ENCODE measurements around the gene NF1.

GRCh38 chr17:31307640-31308039, 212.9 kb downstream of the NF1 start:
- TF ChIP-seq CTCF (IDR thresholded peaks at IDR 0.05; ENCODE audit: low read depth, low read length) (no peak), POLR2A (IDR thresholded peaks at IDR 0.05; ENCODE audit: extremely low read depth, insufficient read length) (no peak), MYC (IDR thresholded peaks at IDR 0.05; ENCODE audit: low read depth, low read length) (no peak)
- TF ChIP-seq, protein P1, sequence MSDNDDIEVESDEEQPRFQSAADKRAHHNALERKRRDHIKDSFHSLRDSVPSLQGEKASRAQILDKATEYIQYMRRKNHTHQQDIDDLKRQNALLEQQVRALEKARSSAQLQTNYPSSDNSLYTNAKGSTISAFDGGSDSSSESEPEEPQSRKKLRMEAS (IDR thresholded peaks at IDR 0.05; ENCODE audit: low read depth, low read length), result no peak

Data from NB4 (cell line).